ENCODE measurements around the gene KLHL29. TPM values are rescaled to one million over a fixed set of nuclear protein-coding genes. Genes with fewer than 3 reads are reported as not detected.

KLHL29 gene
- total RNA-seq, 1 donor from 2014 or later, result 8.0 TPM

DNA sequence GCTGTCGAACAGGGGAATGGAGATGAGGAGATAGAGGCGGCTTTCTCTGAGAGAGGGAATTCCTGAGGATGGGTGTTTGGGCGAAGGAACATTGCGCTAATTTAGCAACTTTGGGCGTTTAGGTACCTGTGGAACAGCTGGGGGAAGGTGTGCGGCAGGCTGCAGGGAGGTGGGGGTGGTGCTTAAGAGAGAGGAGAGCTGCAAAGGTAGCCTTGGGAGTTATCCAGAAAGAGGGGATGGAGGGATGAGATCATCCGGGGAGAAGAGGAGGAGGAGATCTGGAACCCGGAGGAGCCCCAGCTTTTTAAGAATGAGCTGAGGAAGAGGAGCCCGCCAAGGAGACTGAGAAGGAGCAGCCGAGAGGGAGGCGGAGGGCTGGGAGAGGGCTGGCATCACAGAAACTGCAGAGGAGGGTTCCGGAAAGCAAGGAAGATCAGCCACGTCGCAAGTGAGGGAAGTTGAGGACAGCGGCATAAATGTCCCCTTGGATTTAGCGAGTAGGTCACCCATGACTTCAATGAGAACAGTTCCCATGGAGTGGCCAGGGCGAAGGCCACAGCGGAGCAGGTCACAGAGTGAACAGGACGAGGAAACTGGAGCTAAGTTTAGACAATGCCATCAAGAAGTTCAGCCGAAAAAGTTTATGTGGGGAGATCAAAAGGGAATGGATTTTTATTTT is 174.7 kb downstream of the KLHL29 start:
- TF ChIP-seq, protein P1, sequence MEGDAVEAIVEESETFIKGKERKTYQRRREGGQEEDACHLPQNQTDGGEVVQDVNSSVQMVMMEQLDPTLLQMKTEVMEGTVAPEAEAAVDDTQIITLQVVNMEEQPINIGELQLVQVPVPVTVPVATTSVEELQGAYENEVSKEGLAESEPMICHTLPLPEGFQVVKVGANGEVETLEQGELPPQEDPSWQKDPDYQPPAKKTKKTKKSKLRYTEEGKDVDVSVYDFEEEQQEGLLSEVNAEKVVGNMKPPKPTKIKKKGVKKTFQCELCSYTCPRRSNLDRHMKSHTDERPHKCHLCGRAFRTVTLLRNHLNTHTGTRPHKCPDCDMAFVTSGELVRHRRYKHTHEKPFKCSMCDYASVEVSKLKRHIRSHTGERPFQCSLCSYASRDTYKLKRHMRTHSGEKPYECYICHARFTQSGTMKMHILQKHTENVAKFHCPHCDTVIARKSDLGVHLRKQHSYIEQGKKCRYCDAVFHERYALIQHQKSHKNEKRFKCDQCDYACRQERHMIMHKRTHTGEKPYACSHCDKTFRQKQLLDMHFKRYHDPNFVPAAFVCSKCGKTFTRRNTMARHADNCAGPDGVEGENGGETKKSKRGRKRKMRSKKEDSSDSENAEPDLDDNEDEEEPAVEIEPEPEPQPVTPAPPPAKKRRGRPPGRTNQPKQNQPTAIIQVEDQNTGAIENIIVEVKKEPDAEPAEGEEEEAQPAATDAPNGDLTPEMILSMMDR (IDR thresholded peaks at IDR 0.05), result no peak
- Mint-ChIP-seq H3K27ac (ENCODE audit: unreplicated experiment) (no peak overlapping the region), H3K4me1 (ENCODE audit: low read depth) (peaks cover 16% of the 10 kb centered on the region), H3K36me3 (ENCODE audit: low read depth) (peaks cover 5% of the 10 kb centered on the region), H3K9me3 (ENCODE audit: low read depth) (no peaks in the 10 kb centered on the region), H3K4me3 (ENCODE audit: unreplicated experiment) (no peak overlapping the region), H3K27me3 (ENCODE audit: low read depth) (peaks cover 3% of the 10 kb centered on the region)
- DNase-seq (ENCODE audit: low spot score), result no peak

DNA sequence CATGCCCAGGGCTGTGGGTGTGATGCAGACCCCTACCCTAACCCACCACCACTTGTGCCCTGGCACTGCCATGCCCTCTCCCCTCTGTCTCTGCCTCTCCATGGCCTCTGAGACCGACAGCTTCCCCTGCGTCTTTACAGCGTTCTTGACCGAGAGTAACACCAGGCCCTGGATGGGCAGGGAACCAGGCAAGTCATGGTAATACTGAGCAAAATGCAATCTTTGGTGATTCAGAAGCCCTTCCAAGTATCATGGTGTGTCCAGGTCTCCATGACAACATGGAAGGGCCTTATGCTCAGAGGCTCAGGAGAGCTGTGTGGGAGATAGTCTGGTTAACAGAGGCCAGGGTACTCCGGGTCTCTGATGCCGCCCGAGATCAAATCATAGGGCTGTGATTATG is 176.1 kb downstream of the KLHL29 start:
- H3K9me3 Mint-ChIP-seq (ENCODE audit: low read depth), result no peaks in the 10 kb centered on the region
- TF ChIP-seq, protein P1 (IDR thresholded peaks at IDR 0.05), result no peak
- DNase-seq (ENCODE audit: low spot score), result no peak
- H3K27ac Mint-ChIP-seq (ENCODE audit: unreplicated experiment), result no peak overlapping the region
- H3K36me3 Mint-ChIP-seq (ENCODE audit: low read depth), result peaks cover 4% of the 10 kb centered on the region
- peaks cover 3% of the 10 kb centered on the region for H3K27me3 Mint-ChIP-seq (ENCODE audit: low read depth)
- no peak overlapping the region for H3K4me3 Mint-ChIP-seq (ENCODE audit: unreplicated experiment)
- peaks cover 22% of the 10 kb centered on the region for H3K4me1 Mint-ChIP-seq (ENCODE audit: low read depth)

DNA sequence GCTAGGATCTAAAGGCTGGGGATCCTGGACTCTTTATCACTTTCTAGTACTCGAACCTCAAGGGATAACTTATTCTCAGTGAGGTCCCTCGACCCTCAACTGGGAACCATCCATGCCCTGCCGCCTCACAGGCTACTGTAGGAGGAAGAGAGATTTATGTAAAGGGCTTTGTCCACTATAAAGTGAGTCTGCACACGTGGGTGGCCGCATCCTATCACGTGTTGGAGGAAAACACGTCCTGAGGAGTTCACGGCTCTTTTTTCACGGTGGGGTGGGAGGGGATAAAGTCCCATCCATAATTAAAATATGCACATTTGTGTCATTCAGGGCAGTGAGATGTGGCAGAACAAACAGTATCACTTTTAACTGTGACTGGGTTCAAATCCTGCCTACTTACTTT is 176.6 kb downstream of the KLHL29 start:
- Mint-ChIP-seq H3K27me3 (ENCODE audit: low read depth) (peaks cover 3% of the 10 kb centered on the region), H3K9me3 (ENCODE audit: low read depth) (no peaks in the 10 kb centered on the region), H3K4me1 (ENCODE audit: low read depth) (peaks cover 22% of the 10 kb centered on the region), H3K27ac (ENCODE audit: unreplicated experiment) (no peak overlapping the region), H3K4me3 (ENCODE audit: unreplicated experiment) (no peak overlapping the region), H3K36me3 (ENCODE audit: low read depth) (peaks cover 4% of the 10 kb centered on the region)
- TF ChIP-seq, protein P1 (IDR thresholded peaks at IDR 0.05), result no peak
- DNase-seq (ENCODE audit: low spot score), result no peak

DNA sequence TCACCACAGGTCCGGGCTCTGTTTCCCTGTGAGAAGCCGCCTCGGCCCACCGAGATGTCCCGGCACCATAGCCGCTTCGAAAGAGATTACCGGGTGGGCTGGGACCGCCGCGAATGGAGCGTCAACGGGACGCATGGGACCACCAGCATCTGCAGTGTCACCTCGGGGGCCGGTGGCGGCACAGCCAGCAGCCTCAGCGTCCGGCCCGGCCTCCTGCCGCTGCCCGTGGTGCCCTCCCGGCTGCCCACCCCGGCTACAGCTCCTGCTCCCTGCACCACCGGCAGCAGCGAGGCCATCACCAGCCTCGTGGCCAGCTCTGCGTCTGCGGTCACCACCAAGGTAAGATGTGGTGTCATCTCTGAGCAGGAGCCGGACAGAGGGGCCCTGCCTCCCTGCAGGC is 177.2 kb downstream of the KLHL29 start:
- Mint-ChIP-seq H3K9me3 (ENCODE audit: low read depth) (no peaks in the 10 kb centered on the region), H3K27ac (ENCODE audit: unreplicated experiment) (no peak overlapping the region), H3K36me3 (ENCODE audit: low read depth) (peaks cover 3% of the 10 kb centered on the region), H3K27me3 (ENCODE audit: low read depth) (peaks cover 3% of the 10 kb centered on the region), H3K4me1 (ENCODE audit: low read depth) (peaks cover 22% of the 10 kb centered on the region), H3K4me3 (ENCODE audit: unreplicated experiment) (no peak overlapping the region)
- DNase-seq (ENCODE audit: low spot score), result no peak
- TF ChIP-seq, protein P1 (IDR thresholded peaks at IDR 0.05), result no peak

DNA sequence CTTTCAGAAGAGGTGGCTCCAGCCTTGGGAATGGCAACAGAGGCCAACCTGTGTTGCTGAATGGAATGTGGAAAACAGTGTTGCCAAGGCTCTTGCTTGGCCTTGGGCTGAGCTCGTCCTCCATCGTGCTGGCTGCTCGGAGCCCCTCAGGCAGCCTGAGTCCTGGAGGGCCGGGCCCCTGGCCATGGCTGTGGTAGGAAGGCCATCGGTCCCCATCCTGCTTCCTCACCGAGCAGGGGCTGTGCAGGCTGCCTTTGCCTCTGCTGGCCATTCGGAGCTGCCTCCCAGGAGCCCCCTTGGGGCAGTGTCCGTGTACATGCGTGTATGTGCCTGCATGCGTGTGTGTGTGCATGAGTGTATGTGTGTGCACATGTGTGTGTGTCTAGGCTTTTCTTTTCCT is 178.2 kb downstream of the KLHL29 start:
- DNase-seq (ENCODE audit: low spot score), result no peak
- Mint-ChIP-seq H3K4me1 (ENCODE audit: low read depth) (peaks cover 22% of the 10 kb centered on the region), H3K27me3 (ENCODE audit: low read depth) (peaks cover 6% of the 10 kb centered on the region), H3K36me3 (ENCODE audit: low read depth) (peaks cover 2% of the 10 kb centered on the region), H3K4me3 (ENCODE audit: unreplicated experiment) (no peak overlapping the region), H3K27ac (ENCODE audit: unreplicated experiment) (no peak overlapping the region), H3K9me3 (ENCODE audit: low read depth) (no peaks in the 10 kb centered on the region)
- TF ChIP-seq, protein P1 (IDR thresholded peaks at IDR 0.05), result no peak

Measured in chondrocyte (in vitro differentiated cells).